ENCODE measurements around the gene FAM110D. TPM values are rescaled to one million over a fixed set of nuclear protein-coding genes. Genes with fewer than 3 reads are reported as not detected.

FAM110D gene
- total RNA-seq, 1 donor from 2014 or later = 1.0 TPM

GRCh38 chr1:26121854-26122773 is 36.8 kb upstream of the FAM110D start:
- H3K4me1 ChIP-seq (ENCODE audit: control insufficient read depth in 3 of 3, insufficient read depth in 3 of 3, low read length in 3 of 3) = peaks cover 19 to 32% (median 19%) of the 10 kb centered on the region in 3 donors
- H3K27me3 ChIP-seq (ENCODE audit: control insufficient read depth in 3 of 3, insufficient read depth in 3 of 3, low read length in 3 of 3) = no peaks in the 10 kb centered on the region
- H3K36me3 ChIP-seq (ENCODE audit: control insufficient read depth in 3 of 3, insufficient read depth in 3 of 3, low read length in 3 of 3) = peaks cover 5 to 29% (median 12%) of the 10 kb centered on the region in 3 donors
- H3K9me3 ChIP-seq (ENCODE audit: control insufficient read depth in 3 of 3, low read length in 3 of 3) = no peaks in the 10 kb centered on the region
- H3K4me3 ChIP-seq (ENCODE audit: low read length in 3 of 3) = no peak overlapping the region
- peak overlapping the region in 1 of 3 donors; percentile 5 for H3K9ac ChIP-seq (ENCODE audit: low read depth in 1 of 3, low read length in 3 of 3)
- H3K27ac ChIP-seq (ENCODE audit: low read depth, low read length) = peak overlapping the region; percentile 43

GRCh38 chr1:26122988-26123973 is 35.6 kb upstream of the FAM110D start:
- Histone ChIP-seq H3K27me3 (ENCODE audit: control insufficient read depth in 3 of 3, insufficient read depth in 3 of 3, low read length in 3 of 3) (no peaks in the 10 kb centered on the region), H3K9me3 (ENCODE audit: control insufficient read depth in 3 of 3, low read length in 3 of 3) (no peaks in the 10 kb centered on the region), H3K4me1 (ENCODE audit: control insufficient read depth in 3 of 3, insufficient read depth in 3 of 3, low read length in 3 of 3) (peaks cover 22 to 37% (median 28%) of the 10 kb centered on the region in 3 donors), H3K27ac (ENCODE audit: low read depth, low read length) (peak overlapping the region; percentile 67), H3K4me3 (ENCODE audit: low read length in 3 of 3) (no peak overlapping the region), H3K36me3 (ENCODE audit: control insufficient read depth in 3 of 3, insufficient read depth in 3 of 3, low read length in 3 of 3) (peaks cover 5 to 22% (median 8%) of the 10 kb centered on the region in 3 donors), H3K9ac (ENCODE audit: low read depth in 1 of 3, low read length in 3 of 3) (peak overlapping the region in 1 of 3 donors; percentile 34)

GRCh38 chr1:26124418-26125331 is 34.2 kb upstream of the FAM110D start:
- Histone ChIP-seq H3K36me3 (ENCODE audit: control insufficient read depth in 3 of 3, insufficient read depth in 3 of 3, low read length in 3 of 3) (peaks cover 0 to 12% (median 0%) of the 10 kb centered on the region in 3 donors), H3K27me3 (ENCODE audit: control insufficient read depth in 3 of 3, insufficient read depth in 3 of 3, low read length in 3 of 3) (no peaks in the 10 kb centered on the region), H3K27ac (ENCODE audit: low read depth, low read length) (no peak overlapping the region), H3K4me3 (ENCODE audit: low read length in 3 of 3) (no peak overlapping the region), H3K9ac (ENCODE audit: low read depth in 1 of 3, low read length in 3 of 3) (no peak overlapping the region), H3K4me1 (ENCODE audit: control insufficient read depth in 3 of 3, insufficient read depth in 3 of 3, low read length in 3 of 3) (peaks cover 25 to 42% (median 30%) of the 10 kb centered on the region in 3 donors), H3K9me3 (ENCODE audit: control insufficient read depth in 3 of 3, low read length in 3 of 3) (no peaks in the 10 kb centered on the region)

GRCh38 chr1:26125382-26125781 is 33.5 kb upstream of the FAM110D start:
- H3K4me1 ChIP-seq (ENCODE audit: control insufficient read depth in 3 of 3, insufficient read depth in 3 of 3, low read length in 3 of 3) = peaks cover 25 to 38% (median 30%) of the 10 kb centered on the region in 3 donors
- H3K4me3 ChIP-seq (ENCODE audit: low read length in 3 of 3) = no peak overlapping the region
- H3K27ac ChIP-seq (ENCODE audit: low read depth, low read length) = no peak overlapping the region
- peaks cover 0 to 11% (median 0%) of the 10 kb centered on the region in 3 donors for H3K36me3 ChIP-seq (ENCODE audit: control insufficient read depth in 3 of 3, insufficient read depth in 3 of 3, low read length in 3 of 3)
- no peaks in the 10 kb centered on the region for H3K27me3 ChIP-seq (ENCODE audit: control insufficient read depth in 3 of 3, insufficient read depth in 3 of 3, low read length in 3 of 3)
- H3K9me3 ChIP-seq (ENCODE audit: control insufficient read depth in 3 of 3, low read length in 3 of 3) = no peaks in the 10 kb centered on the region
- H3K9ac ChIP-seq (ENCODE audit: low read depth in 1 of 3, low read length in 3 of 3) = no peak overlapping the region

GRCh38 chr1:26125946-26126320 is 32.9 kb upstream of the FAM110D start:
- H3K36me3 ChIP-seq (ENCODE audit: control insufficient read depth in 3 of 3, insufficient read depth in 3 of 3, low read length in 3 of 3) = peaks cover 0 to 10% (median 0%) of the 10 kb centered on the region in 3 donors
- no peaks in the 10 kb centered on the region for H3K9me3 ChIP-seq (ENCODE audit: control insufficient read depth in 3 of 3, low read length in 3 of 3)
- H3K27me3 ChIP-seq (ENCODE audit: control insufficient read depth in 3 of 3, insufficient read depth in 3 of 3, low read length in 3 of 3) = no peaks in the 10 kb centered on the region
- H3K9ac ChIP-seq (ENCODE audit: low read depth in 1 of 3, low read length in 3 of 3) = no peak overlapping the region
- no peak overlapping the region for H3K27ac ChIP-seq (ENCODE audit: low read depth, low read length)
- H3K4me3 ChIP-seq (ENCODE audit: low read length in 3 of 3) = no peak overlapping the region
- H3K4me1 ChIP-seq (ENCODE audit: control insufficient read depth in 3 of 3, insufficient read depth in 3 of 3, low read length in 3 of 3) = peaks cover 25 to 40% (median 30%) of the 10 kb centered on the region in 3 donors

- Histone ChIP-seq H3K27ac (ENCODE audit: low read depth, low read length) (peak overlapping the region; percentile 13), H3K27me3 (ENCODE audit: control insufficient read depth in 3 of 3, insufficient read depth in 3 of 3, low read length in 3 of 3) (no peaks in the 10 kb centered on the region), H3K9me3 (ENCODE audit: control insufficient read depth in 3 of 3, low read length in 3 of 3) (no peaks in the 10 kb centered on the region), H3K36me3 (ENCODE audit: control insufficient read depth in 3 of 3, insufficient read depth in 3 of 3, low read length in 3 of 3) (peaks cover 0 to 10% (median 0%) of the 10 kb centered on the region in 3 donors), H3K4me3 (ENCODE audit: low read length in 3 of 3) (no peak overlapping the region), H3K9ac (ENCODE audit: low read depth in 1 of 3, low read length in 3 of 3) (no peak overlapping the region), H3K4me1 (ENCODE audit: control insufficient read depth in 3 of 3, insufficient read depth in 3 of 3, low read length in 3 of 3) (peaks cover 21 to 38% (median 27%) of the 10 kb centered on the region in 3 donors)
These were observed 32.4 kb upstream of the FAM110D start for GRCh38 chr1:26126321-26127084.

GRCh38 chr1:26127235-26128163 is 31.4 kb upstream of the FAM110D start:
- peak overlapping the region; percentile 51 for H3K27ac ChIP-seq (ENCODE audit: low read depth, low read length)
- H3K4me1 ChIP-seq (ENCODE audit: control insufficient read depth in 3 of 3, insufficient read depth in 3 of 3, low read length in 3 of 3) = peaks cover 14 to 30% (median 18%) of the 10 kb centered on the region in 3 donors
- peak overlapping the region; percentile 4 to 49 (median 8) for H3K4me3 ChIP-seq (ENCODE audit: low read length in 3 of 3)
- peak overlapping the region in 2 of 3 donors; percentile 54 to 65 for H3K9ac ChIP-seq (ENCODE audit: low read depth in 1 of 3, low read length in 3 of 3)
- H3K27me3 ChIP-seq (ENCODE audit: control insufficient read depth in 3 of 3, insufficient read depth in 3 of 3, low read length in 3 of 3) = no peaks in the 10 kb centered on the region
- H3K9me3 ChIP-seq (ENCODE audit: control insufficient read depth in 3 of 3, low read length in 3 of 3) = no peaks in the 10 kb centered on the region
- H3K36me3 ChIP-seq (ENCODE audit: control insufficient read depth in 3 of 3, insufficient read depth in 3 of 3, low read length in 3 of 3) = peaks cover 0 to 5% (median 0%) of the 10 kb centered on the region in 3 donors

GRCh38 chr1:26129778-26130177 is 29.1 kb upstream of the FAM110D start:
- no peaks in the 10 kb centered on the region for H3K27me3 ChIP-seq (ENCODE audit: control insufficient read depth in 3 of 3, insufficient read depth in 3 of 3, low read length in 3 of 3)
- H3K36me3 ChIP-seq (ENCODE audit: control insufficient read depth in 3 of 3, insufficient read depth in 3 of 3, low read length in 3 of 3) = no peaks in the 10 kb centered on the region
- H3K4me1 ChIP-seq (ENCODE audit: control insufficient read depth in 3 of 3, insufficient read depth in 3 of 3, low read length in 3 of 3) = peaks cover 7 to 22% (median 11%) of the 10 kb centered on the region in 3 donors
- no peak overlapping the region for H3K4me3 ChIP-seq (ENCODE audit: low read length in 3 of 3)
- H3K9me3 ChIP-seq (ENCODE audit: control insufficient read depth in 3 of 3, low read length in 3 of 3) = no peaks in the 10 kb centered on the region
- H3K27ac ChIP-seq (ENCODE audit: low read depth, low read length) = no peak overlapping the region
- no peak overlapping the region for H3K9ac ChIP-seq (ENCODE audit: low read depth in 1 of 3, low read length in 3 of 3)

All from skeletal muscle tissue (tissue), 4 donors.